PC-9 (cell line): ENCODE measurements around the gene ADARB2.

ENCODE experiments used
- EZH2 ChIP-seq: fragments of 200-600 bp; sonication (generic); IDR thresholded peaks from 2 replicates; pipeline ENCODE4 v1.8.0; 2017; ENCODE audit warnings: antibody characterized with exemption, low read depth
- TF ChIP-seq, protein P1 (sequence below): fragments of 200-600 bp; sonication (generic); conservative IDR thresholded peaks from 2 replicates; pipeline ENCODE4 v1.6.1; 2017; ENCODE audit warnings: mixed run types, antibody characterized with exemption, mild to moderate bottlenecking, moderate library complexity

DNA sequence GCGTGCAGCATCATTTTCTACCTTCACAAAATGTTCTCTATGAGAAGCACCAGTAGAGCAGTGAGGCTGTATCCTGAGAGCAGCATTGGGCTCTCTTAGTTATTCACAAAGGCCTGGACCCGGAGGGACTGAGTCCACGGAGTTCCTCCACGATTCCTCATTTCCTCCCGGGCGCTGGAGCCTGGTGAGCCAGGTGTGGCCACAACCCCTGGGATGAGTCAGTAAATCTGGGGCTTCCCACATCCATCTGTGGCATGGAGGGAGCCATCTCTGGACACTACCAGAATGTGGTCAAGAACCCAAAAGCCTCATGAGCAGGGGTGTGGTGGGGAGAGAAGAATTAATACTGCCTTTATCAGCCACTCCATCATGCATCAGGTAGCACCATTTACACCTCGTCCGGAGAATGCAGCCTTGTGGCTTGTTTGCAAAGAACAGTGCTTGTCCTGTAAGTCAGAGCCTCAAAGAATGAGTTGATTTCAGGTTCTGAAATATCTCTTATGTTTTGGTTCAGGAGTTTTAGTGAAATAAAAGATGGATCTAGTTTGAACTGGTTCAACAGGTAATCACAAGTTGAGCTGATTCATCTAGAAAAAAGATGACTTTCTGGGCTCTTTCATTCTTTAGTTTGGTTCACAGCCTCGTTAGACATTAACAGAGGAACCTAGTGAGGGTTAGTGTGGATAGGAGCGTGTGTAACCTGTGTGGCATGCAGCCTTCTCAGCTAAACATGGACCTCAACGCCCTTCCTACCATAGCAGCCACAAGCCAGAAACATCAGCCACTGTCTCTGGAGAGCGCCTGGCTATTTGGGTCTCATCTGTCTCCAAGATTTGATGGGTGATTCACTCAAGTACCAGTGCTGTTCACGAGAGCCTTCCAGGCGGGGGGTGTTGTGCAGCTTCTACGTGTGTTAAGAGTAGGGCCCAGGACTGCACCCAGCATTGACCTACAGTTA is 586.0 kb downstream of the ADARB2 start:
- TF ChIP-seq, protein P1, sequence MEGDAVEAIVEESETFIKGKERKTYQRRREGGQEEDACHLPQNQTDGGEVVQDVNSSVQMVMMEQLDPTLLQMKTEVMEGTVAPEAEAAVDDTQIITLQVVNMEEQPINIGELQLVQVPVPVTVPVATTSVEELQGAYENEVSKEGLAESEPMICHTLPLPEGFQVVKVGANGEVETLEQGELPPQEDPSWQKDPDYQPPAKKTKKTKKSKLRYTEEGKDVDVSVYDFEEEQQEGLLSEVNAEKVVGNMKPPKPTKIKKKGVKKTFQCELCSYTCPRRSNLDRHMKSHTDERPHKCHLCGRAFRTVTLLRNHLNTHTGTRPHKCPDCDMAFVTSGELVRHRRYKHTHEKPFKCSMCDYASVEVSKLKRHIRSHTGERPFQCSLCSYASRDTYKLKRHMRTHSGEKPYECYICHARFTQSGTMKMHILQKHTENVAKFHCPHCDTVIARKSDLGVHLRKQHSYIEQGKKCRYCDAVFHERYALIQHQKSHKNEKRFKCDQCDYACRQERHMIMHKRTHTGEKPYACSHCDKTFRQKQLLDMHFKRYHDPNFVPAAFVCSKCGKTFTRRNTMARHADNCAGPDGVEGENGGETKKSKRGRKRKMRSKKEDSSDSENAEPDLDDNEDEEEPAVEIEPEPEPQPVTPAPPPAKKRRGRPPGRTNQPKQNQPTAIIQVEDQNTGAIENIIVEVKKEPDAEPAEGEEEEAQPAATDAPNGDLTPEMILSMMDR, result no peak
- TF ChIP-seq EZH2, result no peak
